ENCODE data around the gene EYA3.

The EYA3 gene

DNA sequence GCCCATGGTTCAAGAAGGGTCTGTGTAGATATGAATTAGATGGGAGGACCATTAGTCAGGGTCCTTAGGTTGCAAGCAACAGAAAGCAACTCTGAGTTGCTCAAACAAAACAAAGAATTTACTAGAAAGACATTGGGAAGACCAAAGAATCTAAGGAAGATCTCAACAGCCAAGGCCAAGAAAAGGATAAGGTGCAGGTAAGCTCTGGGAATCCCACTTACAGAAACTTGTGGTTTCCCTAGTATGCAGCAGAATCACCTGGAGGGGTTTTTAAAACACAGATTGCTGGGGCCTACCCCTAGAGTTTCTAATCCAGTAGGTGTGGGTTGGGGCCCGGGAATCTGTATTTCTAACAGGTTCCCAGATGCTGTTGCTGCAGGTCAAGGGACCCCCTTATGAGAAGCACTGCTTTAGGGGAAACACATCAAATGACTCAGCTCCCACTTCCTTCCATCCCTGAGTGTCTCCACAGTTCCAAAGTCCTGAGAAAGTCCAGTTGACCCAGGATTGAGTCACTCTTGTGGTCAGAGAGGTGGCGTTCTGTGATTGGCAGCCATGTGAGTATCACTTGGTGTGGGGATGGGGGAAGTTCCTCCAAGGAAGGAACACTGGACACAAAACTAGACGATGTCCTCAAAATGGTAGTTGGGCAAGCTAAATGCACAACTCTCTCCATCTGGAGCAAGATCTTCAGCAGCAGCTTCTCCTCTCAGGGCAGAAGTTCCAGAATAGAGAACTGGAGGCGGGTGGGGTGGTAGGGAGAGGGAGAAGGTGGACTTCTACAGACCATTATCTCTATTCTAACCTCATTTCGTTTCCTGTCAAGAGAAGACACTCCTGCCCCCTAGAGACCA, 24.2 kb upstream of the EYA3 start:
- no peak for DNase-seq (ENCODE audit: low spot score)

DNA sequence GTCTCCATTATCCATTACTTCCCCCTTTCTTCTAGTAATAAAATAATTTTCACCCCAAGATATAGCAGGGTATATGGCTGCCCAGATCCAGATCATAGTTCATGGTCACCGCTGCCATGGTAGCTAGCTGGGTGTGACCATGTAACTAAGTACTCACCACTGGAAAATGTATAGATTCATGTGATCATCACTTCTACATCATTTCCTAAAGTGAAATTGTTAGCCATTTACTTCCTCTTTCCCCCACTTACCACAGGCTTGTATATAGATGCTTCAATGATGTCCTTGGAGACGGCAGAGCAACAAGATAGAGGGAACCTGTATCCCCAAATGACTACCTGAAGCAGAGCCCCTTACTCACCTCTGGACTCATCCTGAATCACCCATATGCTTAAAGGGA, 22.7 kb upstream of the EYA3 start:
- DNase-seq (ENCODE audit: low spot score), result no peak

DNA sequence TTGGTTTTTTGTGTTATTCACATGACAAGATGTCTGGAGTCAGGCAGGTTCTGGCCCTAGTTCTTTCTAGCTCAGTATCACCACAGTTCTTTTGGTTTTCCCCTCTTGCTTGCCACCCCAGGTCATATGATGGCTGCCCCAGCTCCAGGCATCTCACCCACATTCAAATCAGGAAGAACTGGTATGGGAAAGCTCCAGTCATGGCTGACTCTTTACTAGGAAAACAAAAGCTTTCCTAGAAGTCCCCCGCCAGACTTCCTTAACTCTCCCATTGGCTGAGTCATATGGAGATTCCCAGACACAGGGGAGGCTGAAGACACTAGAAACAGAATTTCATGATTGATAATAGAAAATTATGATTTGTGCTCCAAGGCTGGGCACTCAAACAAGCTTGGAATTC, 22.1 kb upstream of the EYA3 start:
- DNase-seq (ENCODE audit: low spot score), result no peak

DNA sequence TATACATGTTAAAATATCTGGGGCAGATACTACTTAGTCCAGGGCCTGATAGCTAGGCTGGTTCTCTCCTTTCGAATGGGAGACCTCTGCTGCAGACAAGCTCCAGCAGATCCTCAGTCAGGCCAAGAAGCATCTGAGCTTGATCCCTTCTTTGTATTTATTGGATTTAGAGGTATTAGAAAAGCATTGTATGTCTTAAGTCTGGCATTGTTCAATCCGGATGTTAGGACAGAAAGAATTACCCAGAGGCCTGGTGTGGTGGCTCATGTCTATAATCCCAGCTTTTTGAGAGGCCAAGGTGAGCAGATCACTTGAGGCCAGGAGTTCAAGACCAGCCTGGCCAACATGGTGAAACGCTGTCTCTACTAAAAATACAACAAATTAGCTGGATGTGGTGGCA, 21.2 kb upstream of the EYA3 start:
- DNase-seq (ENCODE audit: low spot score), result no peak

DNA sequence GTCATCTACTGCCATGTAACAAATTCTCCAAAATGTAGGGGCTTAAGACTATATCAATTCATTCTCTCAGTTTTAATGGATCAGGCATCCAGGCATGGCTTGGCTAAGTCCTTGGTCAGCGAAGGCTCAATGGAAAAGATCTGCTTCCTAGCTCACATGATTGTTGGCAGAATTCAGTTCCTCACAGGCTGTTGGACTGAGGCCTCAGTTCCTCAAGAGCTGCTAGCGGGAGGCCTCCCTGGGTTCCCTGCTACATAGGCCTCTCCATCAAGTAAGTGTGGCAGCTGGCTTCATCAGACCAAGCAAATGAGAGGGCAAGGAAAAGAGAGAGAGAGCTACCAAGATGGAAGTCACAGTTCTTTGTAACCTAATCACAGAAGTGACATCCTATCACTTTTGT, 19.6 kb upstream of the EYA3 start:
- DNase-seq (ENCODE audit: low spot score), result no peak

DNA sequence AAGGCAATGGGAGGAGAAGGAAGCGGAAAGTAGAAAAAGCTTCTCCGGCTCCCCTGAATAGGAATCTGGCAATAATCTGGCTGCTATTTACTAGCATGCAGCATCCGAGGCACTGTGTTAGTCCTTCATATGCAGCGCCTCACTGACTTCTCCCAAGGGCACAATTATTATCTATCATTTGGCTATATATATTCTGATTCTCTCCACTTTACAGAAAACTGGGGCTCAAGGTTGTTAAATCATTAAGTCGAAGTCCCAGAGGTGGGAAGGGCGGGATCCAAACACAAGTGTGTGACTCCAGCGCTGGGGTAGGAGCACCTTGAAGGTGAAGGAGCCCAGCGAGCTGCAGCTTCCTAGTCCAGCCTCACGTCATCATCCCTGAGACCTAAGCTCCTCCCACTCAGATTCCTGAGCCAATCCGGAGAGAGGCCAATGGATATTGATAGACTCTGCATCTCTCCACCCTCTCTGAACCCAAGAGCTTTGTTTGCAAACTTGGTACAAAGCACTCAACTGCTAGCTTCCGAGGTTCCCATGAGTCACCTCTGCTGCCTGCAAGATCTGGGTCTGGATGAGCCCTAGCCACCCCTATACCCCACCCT, 16.6 kb upstream of the EYA3 start:
- no peak for DNase-seq (ENCODE audit: low spot score)

DNA sequence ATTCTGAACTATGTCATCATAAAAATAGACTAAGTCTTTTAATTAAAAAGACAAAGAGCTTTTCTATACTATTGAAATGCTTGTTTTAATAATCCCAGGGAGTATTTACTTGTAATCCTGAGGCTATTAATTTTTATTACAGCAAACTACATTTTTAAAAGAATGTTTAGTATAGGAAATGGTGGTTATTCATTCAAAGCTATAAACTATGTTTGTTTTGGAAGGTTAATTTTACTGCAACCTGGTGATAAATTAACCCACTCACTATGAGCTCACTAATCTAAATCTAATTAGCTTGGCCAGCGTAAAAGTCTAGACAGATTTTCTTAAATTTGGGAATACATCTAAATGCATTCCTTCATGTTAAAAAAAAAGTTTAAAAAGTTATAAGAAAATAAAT, 13.8 kb upstream of the EYA3 start:
- DNase-seq (ENCODE audit: low spot score), result no peak

DNA sequence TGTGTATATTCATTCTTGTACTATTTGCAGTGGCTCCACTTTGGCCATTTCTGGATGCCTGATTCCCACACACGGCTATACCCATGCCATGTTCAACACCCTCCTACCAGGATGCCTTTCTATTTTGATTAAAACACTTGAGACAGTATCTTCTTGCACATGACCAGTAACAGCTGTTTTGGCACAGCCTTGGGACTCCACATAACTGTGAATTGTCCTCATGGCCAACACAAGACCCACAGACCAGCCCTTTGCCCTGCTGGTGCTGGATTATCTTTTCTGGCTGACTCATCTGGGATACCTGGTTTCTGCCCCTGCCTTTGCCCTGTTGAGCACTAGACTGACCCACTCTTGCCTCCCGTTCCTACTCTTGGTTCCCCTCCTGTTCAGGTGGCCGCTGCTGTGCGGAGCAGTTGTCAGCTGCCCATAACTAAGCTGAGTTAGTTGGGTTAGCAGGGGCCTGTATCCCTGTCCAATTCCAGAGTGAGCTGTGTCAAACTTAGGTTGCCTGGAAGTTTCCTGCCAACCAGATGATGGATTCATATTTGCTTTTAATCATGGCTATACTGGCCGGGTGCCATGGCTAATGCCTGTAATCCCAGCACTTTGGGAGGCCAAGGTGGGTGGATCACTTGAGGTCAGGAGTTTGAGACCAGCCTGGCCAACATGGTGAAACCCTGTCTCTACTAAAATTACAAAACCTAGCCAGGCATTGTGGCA, 10.8 kb upstream of the EYA3 start:
- DNase-seq (ENCODE audit: low spot score), result no peak

DNA sequence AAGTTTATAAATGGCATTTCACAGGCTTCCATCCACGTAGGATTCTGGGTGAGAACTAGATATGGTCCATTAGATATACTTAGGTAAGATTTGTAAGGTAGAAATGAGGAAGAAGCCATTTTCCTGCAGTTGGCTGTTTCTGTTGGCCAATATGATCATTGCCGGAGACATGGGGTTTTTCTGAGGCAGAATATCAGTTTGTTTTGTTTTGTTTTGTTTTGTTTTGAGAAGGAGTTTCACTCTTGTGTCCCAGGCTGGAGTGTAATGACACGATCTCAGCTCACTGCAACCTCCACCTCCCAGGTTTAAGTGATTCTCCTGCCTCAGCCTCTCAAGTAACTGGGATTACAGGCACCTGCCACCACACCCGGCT, 8.7 kb upstream of the EYA3 start:
- no peak for DNase-seq (ENCODE audit: low spot score)

DNA sequence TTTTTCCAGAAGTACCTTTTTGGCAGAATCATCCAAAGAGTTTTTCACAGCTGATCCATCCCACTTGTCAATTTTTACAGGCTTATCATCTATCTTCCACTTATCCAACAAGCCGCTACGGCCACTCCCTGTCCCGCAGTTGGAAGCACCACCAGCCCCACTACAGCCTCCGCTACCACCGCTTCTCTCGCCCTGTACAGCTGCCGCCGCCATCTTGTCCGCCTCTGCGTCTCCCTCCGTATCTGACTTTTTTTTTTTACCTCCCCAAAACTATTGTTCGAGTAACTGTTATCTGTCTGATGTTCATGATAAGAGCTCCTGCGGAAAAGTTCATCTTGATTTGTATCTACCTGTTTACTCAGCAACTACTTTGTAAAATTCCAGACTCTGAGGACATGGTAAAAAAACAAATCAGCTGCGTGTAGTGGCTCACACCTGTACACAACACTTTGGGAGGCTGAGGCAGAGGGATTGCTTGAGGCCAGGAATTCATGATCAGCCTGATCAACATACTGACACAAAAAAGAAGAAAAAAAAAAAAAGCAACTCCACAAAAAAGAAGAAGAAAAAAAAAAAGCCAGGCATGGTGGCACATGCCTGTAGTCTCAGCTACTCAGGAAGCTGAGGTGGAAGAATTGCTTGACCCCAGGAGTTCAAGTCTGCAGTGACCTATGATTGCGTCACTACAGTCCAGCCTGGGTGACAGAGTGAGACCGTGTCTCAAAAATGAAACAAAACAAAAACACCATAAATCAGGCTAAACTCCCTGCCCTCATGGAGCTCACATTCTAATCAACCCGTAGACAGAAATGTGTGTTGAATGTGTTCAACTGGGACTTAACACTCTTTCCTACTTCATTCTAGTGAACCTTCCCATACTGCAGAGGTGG, 8.0 kb upstream of the EYA3 start:
- no peak for DNase-seq (ENCODE audit: low spot score)

DNA sequence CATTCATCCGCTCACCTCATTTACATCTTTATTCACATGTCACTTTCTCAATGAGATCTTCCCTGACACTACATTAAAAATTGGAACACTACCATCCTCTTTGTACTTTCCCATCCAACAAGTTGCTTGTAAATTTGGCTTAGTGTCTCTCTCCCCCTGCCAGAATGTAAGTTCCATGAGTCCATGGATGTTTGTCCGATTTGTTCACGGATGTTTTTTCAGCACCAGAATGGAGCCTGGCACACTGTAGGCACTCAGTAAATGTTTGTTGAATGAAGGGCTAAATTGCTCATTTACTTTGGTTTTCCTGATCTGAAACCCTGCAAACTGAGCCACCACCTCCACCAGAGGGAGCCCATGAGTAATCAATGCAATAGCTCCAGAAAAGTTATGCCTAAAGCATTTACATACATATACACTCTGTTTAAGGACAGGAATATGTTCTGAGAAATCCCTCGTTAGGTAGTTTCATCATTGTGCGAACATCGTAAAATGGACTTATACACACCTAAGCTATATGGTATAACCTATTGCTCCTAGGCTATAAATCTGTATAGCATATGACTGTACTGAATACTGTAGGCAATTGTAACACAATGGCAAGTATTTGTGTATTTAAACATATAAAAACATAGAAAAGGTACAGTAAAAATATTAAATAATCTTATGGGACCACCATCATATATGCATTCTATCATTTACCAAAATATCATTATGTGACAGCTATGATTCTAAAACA, 2.8 kb upstream of the EYA3 start:
- DNase-seq (ENCODE audit: low spot score), result peak; percentile 87

DNA sequence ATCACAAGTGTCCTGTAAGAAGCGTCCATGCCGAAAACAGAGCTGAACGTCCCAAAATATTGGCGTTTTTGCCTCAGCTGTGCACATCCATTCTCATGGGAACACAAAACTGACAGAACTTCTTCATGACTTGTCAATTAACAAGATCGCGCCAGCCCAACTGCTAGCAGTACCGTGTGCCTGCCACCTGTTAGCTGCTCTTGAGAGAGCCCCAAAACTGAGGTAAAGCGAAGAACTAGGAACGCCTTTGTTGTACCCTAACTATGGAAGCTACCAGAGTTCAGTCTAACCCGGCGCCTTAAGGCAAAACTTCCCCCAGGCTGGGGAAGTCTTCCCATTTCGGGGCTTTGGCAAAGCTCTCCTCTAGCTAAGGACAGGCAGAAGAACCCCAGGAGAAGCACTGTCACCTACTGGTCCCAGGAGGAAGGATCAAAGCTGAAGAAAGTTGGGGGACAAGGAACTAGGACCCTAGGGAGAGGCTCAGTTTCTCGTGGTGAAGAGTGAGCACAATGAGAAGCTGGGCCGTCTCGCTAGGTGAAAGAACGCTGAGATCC, 719 bp downstream of the EYA3 start:
- no peak for DNase-seq (ENCODE audit: low spot score)

DNA sequence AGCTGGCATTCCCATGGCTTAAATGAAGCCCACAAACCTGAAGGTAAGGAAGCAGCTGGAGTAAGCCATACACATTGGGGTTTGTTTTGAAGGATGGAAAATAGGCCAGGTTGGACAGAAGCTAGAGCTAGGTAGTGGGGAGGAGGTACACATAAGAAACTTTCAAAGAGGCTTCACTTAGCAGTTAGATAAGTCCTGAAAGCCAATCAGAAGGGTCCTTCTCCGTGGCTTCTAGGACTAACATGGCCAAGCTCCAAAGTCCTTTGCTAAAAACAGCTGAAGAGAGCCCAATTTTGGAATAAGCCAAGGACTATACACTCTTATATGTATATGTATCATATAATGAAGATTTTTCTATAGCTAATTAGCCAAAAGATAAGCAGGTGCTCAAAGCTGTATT, 1.8 kb downstream of the EYA3 start:
- no peak for DNase-seq (ENCODE audit: low spot score)

DNA sequence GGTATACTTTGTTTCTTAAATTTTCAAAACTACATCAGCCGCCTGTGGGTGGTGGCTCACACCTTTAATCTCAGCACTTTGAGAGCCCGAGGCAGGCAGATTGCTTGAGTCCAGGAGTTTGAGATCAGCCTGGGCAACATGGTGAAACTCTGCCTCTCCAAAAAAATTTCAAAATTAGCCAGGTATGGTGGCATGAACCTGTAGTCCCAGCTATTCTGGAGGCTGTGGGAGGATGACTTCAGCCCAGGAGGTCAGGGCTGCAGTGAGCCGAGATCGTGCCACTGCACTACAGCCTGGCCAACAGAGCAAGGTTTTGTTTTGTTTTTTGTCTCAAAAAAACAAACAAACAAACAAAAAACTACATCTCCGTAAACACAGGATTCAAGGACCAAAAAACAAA, 3.3 kb downstream of the EYA3 start:
- no peak for DNase-seq (ENCODE audit: low spot score)

DNA sequence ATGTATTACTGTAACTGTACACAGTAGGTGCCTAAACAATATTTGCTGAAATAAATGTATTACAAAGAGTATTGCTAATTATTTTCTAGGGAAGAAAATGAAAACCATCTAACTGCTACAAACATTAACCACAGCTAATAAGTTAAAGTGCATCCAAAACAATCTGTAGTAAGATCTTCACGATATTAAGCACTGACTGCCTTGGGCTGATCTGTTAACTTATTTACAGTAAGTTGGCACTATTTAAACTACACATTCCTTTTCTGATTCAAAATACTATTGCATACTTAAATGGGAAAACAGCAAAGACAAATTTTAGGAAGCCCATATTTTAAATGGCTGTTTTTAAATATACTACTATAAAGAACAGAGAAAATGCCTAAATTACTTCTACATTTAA, 4.5 kb downstream of the EYA3 start:
- DNase-seq (ENCODE audit: low spot score), result no peak

DNA sequence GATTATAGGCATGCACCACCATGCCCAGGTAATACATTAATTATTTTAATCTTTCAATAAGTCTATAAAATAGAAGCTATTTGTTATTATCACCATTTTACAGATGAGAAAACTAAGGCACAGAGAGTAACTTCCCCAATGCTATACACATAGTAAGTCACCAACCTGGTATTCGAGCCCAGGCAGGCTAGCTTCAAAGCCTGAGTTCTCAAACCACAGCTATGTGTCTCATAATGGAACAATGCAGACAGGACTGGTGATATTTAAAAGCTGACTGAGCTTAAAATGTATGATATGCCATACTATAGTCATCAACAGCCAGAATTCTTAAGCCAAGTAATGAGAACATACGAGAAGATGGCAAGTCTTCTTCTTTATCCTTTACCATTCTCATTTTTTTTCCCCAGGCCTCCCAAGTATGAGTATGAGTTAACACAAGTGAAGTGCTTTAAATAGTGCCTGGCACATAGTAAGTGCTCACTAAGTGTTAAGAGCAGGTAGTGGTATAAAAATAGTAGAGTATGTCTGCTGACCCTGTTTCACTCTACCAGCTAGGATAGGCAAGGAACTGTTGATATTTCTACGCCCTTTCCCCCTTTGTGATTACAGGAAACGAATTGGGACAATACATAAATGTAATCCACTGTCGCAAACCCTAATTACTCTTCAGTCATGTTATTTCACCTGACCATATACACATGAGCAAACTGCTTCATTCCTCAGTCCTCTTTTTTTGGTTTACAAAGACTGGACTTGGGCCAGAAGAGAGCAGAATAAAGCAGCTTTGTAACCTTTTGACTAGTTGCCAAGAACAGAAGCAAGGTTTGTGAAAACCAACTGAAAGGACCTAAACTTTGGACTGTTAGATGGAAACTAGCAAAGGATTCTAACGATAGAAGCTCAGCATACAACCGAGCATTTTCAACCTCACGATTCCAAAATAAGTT, 9.5 kb downstream of the EYA3 start:
- no peak for DNase-seq (ENCODE audit: low spot score)

DNA sequence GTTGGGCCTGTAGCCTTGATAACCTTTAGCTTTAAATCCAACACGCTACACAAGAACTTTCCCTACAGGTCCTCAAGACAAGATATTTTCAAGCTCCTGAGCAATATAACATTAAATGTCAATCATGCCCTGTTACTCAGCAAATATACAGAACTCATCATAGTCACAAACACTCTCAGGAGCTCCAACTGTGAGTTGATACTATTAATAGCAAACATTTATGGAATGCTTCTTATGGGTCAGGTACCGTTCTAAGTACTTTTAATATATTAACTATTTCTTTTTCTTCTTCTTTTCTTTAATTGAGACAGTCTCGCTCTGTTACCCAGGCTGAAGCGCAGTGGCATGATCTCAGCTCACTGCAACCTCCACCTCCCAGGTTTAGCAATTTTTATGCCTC, 10.1 kb downstream of the EYA3 start:
- DNase-seq (ENCODE audit: low spot score), result no peak

DNA sequence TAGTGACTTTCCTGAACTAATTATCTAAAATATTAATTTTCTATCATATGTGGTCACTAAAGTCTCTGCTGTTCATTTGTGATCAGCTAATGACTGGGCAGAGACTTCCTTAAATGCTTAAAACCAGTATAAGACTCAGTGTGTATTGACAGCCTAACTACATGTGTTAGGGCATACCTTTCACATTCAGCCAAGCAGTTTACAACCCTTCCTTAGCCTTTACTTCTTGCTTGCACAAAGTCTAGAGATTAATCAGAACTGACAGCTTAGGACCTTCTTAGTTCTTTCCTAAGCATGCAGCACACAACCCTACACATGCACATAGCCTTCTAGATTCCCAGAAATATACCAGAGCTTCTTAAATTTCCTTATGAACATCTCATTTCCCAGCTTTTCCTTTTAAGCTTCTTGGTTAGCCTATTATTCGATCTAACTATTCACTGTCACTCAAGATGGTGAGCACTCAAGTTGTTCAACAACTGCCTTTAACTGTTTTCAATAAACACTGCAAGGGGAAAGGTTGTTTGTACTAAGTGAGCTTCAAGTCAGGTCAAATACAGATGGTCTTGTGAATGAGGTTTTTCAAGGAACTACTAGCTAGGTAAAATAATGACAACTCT, 13.4 kb downstream of the EYA3 start:
- DNase-seq (ENCODE audit: low spot score), result no peak

DNA sequence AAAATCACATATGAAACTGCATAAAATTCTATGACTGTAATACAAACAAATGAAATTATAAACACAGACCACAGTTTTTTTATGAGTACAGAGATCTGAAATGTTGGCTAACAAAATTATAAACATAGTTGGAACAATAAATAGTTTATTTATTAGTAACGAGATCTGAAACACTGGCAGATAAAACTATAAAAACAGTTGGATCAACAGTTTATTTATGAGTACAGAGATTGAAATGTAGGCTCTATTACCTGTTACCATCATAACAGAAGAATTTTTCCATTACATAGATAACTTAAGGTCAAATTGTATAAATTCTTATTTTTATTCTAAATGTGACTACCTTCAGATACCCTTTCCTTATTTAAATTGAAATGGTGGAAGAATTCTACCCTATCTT, 14.5 kb downstream of the EYA3 start:
- DNase-seq (ENCODE audit: low spot score), result no peak

DNA sequence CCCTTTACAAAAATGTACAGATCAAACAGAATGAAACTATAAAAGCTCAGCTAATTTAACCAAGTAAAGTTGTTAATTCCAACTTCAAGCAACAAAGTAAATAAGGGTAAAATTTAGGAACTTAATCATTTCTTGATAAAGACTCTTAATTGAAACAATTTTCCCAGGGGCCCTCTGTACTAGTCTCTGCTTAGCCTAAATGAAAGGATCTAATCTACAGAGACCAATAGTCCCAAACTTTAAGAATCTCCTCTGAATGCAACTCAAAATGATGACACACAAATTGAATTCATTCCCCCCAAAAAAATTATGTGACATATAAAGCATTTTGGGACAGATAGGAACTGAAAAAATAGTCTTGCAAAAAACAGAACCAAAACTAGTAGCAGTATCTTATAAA, 16.6 kb downstream of the EYA3 start:
- no peak for DNase-seq (ENCODE audit: low spot score)
